Naive thymus-derived CD4-positive, alpha-beta T cell (primary cell): Measurements from ENCODE around the gene ANO6. TPM values are rescaled to one million over a fixed set of nuclear protein-coding genes. Genes with fewer than 3 reads are reported as not detected.
A peak's percentile ranks its signal among the peaks of the same experiment; 100 is the strongest.

Source experiments
- ATAC-seq: fragments of 150-1000 bp; cut with Tn5 transposase; 2 replicates; pipeline ENCODE4 v1.10.0; 2021; ENCODE audit warnings: mild to moderate bottlenecking, moderate library complexity
- CTCF ChIA-PET: fragments of 350-600 bp; sonication (Branson Sonifier 250); formaldehyde crosslinking; loops from one replicate; lab custom pipeline; 2021; ENCODE audit warnings: antibody characterized with exemption; lab: Charles Lee
- POLR2A ChIA-PET: fragments of 350-600 bp; sonication (Branson Sonifier 250); formaldehyde crosslinking; loops from one replicate; lab custom pipeline; 2021; ENCODE audit warnings: antibody characterized with exemption, inconsistent platforms; lab: Charles Lee
- DNase-seq, 9 donors: peaks; one replicate each; pipeline versions ENCODE4 v3.0.0 to v3.0.0-alpha.2; 2020 to 2022; ENCODE audit warnings: mixed read lengths in 1 of 9
- H3K27ac ChIP-seq: one replicate; pipeline ENCODE4 v1.7.0; 2013; ENCODE audit warnings: mild to moderate bottlenecking, low read depth, low read length, moderate library complexity
- H3K27me3 ChIP-seq, 2 donors: one replicate each; pipeline ENCODE4 v1.7.0; 2013; ENCODE audit warnings: low read length in 2 of 2, mild to moderate bottlenecking in 2 of 2, moderate library complexity in 2 of 2; ENCODE audit not compliant: control insufficient read depth in 2 of 2, insufficient read depth in 2 of 2
- H3K36me3 ChIP-seq, 3 experiments: 1 replicate in 2 of 3; 2 replicates in 1 of 3; pipeline ENCODE4 v1.7.0; 2013; ENCODE audit warnings: low read length in 3 of 3, mild to moderate bottlenecking in 3 of 3, moderate library complexity in 1 of 3; ENCODE audit not compliant: insufficient read depth in 3 of 3, control insufficient read depth in 2 of 3
- H3K4me1 ChIP-seq, 2 donors: one replicate each; pipeline ENCODE4 v1.7.0; 2013; ENCODE audit warnings: low read length in 2 of 2, mild to moderate bottlenecking in 2 of 2, moderate library complexity in 1 of 2; ENCODE audit not compliant: control insufficient read depth in 2 of 2, insufficient read depth in 2 of 2
- H3K4me3 ChIP-seq: 2 replicates; pipeline ENCODE4 v1.7.0; 2013; ENCODE audit warnings: mild to moderate bottlenecking, low read length
- H3K9me3 ChIP-seq, 3 experiments: 1 replicate in 2 of 3; 2 replicates in 1 of 3; pipeline ENCODE4 v1.7.0; 2013; ENCODE audit warnings: low read length in 3 of 3; ENCODE audit not compliant: control insufficient read depth in 2 of 3
- H3K27ac Mint-ChIP-seq, 9 donors: one replicate each; pipeline ENCODE4 v1.8.0; 2020 to 2022; ENCODE audit warnings: mixed read lengths in 9 of 9, mild to moderate bottlenecking in 8 of 9, moderate library complexity in 5 of 9, inconsistent platforms in 2 of 9
- H3K27me3 Mint-ChIP-seq, 5 donors: one replicate each; pipeline ENCODE4 v1.8.0; 2021 to 2022; ENCODE audit warnings: mixed read lengths in 5 of 5, mild to moderate bottlenecking in 1 of 5
- H3K36me3 Mint-ChIP-seq, 5 donors: one replicate each; pipeline ENCODE4 v1.8.0; 2020 to 2022; ENCODE audit warnings: mixed read lengths in 5 of 5, mild to moderate bottlenecking in 3 of 5, inconsistent platforms in 1 of 5
- H3K4me1 Mint-ChIP-seq, 7 donors: one replicate each; pipeline ENCODE4 v1.8.0; 2020 to 2022; ENCODE audit warnings: mixed read lengths in 7 of 7, mild to moderate bottlenecking in 3 of 7, inconsistent platforms in 1 of 7
- H3K4me3 Mint-ChIP-seq, 10 donors: one replicate each; pipeline ENCODE4 v1.8.0; 2020 to 2022; ENCODE audit warnings: mild to moderate bottlenecking in 10 of 10, mixed read lengths in 10 of 10, moderate library complexity in 6 of 10, inconsistent platforms in 2 of 10
- H3K9me3 Mint-ChIP-seq, 11 donors: one replicate each; pipeline ENCODE4 v1.8.0; 2020 to 2022; ENCODE audit warnings: mixed read lengths in 11 of 11, mild to moderate bottlenecking in 4 of 11, inconsistent platforms in 1 of 11, moderate library complexity in 1 of 11
- intact Hi-C, 2 donors: fragments of 100-400 bp; cut with micrococcal nuclease; formaldehyde crosslinking; loops; one replicate each; pipeline ENCODE4 v1.15.1; 2023
- polyA plus RNA-seq, 2 donors: library from polyadenylated mRNA; unstranded; fragments of 300-500 nt; fragmentation: Illumina TruSeq; gene quantifications; one replicate each; pipeline ENCODE4 v1.2.3, GENCODE V29; 2021
- total RNA-seq, 6 experiments: library from RNA in 5 of 6; stranded (reverse) in 5 of 6; gene quantifications; 1 replicate in 5 of 6; 2 replicates in 1 of 6; pipeline ENCODE4 v1.2.3 and lab custom pipeline; 2021 to 2026

Gene ANO6
- total and polyA plus RNA-seq, 7 experiments from 2014 or later: 15.1 to 29.7 (median 23.7) TPM

DNA sequence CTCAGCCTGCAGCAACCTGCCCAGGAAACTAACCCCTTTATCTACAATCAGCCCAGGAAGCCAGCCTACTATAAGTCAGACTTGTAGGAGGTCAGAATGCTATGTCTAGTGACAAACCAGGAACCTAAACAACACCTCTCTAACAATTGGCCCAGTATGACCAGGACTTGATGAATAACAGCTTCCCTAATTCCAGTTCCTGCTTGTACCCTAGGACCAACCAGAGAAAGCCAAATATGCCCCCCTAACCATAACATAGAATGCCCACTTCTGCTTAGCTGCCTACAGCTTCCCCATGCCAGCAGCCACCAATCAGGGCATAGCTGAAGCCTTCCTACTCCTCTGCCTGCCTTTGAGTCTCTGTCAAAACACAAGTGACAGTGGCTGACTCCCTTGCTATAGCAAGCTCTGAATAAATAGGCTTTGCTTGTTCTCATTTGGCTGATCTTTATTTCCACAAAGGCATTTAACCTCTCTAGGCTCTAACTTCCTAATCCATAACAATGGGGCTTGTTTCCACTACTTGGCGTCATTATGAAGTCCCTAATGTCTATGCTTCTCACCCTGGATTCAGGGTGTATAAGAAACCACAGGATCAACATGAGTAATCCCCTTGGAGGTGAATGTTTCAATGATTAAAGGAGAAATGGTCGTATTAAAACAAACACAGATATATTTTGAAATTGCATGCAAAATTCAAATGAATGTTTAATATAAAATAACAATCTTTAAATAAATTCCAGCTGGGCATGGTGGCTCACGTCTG, 220.2 kb downstream of the ANO6 start:
- H3K4me1 ChIP-seq: no peaks in the 10 kb centered on the region
- H3K9me3 ChIP-seq: no peaks in the 10 kb centered on the region
- ChIA-PET POLR2A (no interaction called here), CTCF (no interaction called here)
- ATAC-seq (peak; percentile 87), DNase-seq (no peak)
- H3K27ac ChIP-seq: no peak overlapping the region
- H3K27me3 ChIP-seq: no peaks in the 10 kb centered on the region
- no peaks in the 10 kb centered on the region for H3K36me3 ChIP-seq
- Mint-ChIP-seq H3K4me3 (no peak overlapping the region), H3K27me3 (peaks cover 0 to 1% (median 0%) of the 10 kb centered on the region in 5 donors), H3K36me3 (peaks cover 0 to 14% (median 3%) of the 10 kb centered on the region in 5 donors), H3K4me1 (peaks cover 0 to 1% (median 0%) of the 10 kb centered on the region in 7 donors), H3K27ac (no peak overlapping the region), H3K9me3 (peaks cover 0 to 7% (median under 1%) of the 10 kb centered on the region in 11 donors)
- intact Hi-C loops: no loop called here
- H3K4me3 ChIP-seq: no peak overlapping the region

DNA sequence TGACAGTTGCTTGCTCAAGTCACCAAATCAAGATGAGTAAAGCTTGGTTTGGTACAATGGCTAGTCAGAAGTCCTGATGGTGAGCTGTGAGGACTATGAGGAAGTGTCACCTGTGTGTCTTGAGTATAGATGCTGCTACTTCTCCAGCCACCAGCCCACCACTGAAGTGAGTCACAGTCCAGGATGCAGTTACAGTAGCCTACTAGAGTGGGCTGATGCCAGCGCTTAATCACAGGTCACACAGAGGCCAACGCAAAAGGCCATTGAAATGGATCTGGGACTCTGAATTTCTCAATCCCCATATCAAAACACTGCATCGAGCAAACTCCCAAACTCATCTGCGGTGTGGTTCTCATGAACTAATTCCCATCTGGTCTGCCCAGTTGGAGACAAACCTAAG, 223.1 kb downstream of the ANO6 start:
- H3K36me3 Mint-ChIP-seq: peaks cover 0 to 6% (median 4%) of the 10 kb centered on the region in 5 donors
- H3K36me3 ChIP-seq: no peaks in the 10 kb centered on the region
- no peaks in the 10 kb centered on the region for H3K4me1 ChIP-seq
- ATAC-seq (no peak), DNase-seq (no peak)
- POLR2A ChIA-PET: no interaction called here
- no peak overlapping the region for H3K27ac Mint-ChIP-seq
- no peaks in the 10 kb centered on the region for H3K27me3 ChIP-seq
- H3K9me3 ChIP-seq: no peaks in the 10 kb centered on the region
- H3K27ac ChIP-seq: no peak overlapping the region
- H3K27me3 Mint-ChIP-seq: peaks cover 0 to 11% (median 0%) of the 10 kb centered on the region in 5 donors
- CTCF ChIA-PET: no interaction called here
- no peak overlapping the region for H3K4me3 ChIP-seq
- no peak overlapping the region for H3K4me3 Mint-ChIP-seq
- H3K9me3 Mint-ChIP-seq: peaks cover 0 to 26% (median 12%) of the 10 kb centered on the region in 11 donors
- H3K4me1 Mint-ChIP-seq: peaks cover 0 to 1% (median 0%) of the 10 kb centered on the region in 7 donors
- intact Hi-C loops: no loop called here

DNA sequence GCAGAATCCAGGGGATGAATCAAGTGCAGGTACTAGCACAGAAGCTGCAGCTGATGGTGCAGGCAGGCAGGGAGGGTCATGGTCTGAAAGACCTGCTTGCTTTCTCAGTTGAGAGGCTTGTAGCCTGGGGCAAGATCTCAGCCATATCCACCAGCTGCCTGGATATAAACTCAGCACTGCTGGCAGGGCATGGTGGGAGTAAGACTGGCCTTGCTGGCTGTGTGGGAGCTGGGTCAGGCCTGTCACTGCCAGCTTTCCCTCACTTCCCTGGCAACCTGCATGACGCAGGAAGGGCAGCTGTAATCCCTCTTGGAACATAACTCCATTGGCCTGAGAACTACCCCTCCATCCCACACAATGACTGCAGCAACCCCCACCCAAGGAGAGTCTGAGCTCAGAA, 230.1 kb downstream of the ANO6 start:
- ATAC-seq (no peak), DNase-seq (no peak)
- no peaks in the 10 kb centered on the region for H3K4me1 Mint-ChIP-seq
- no peaks in the 10 kb centered on the region for H3K4me1 ChIP-seq
- peaks cover 0 to 14% (median 9%) of the 10 kb centered on the region in 5 donors for H3K36me3 Mint-ChIP-seq
- ChIA-PET POLR2A (no interaction called here), CTCF (no interaction called here)
- intact Hi-C loops: no loop called here
- H3K27ac Mint-ChIP-seq: no peak overlapping the region
- H3K9me3 ChIP-seq: no peaks in the 10 kb centered on the region
- H3K9me3 Mint-ChIP-seq: peaks cover 9 to 72% (median 37%) of the 10 kb centered on the region in 11 donors
- H3K4me3 ChIP-seq: no peak overlapping the region
- peaks cover 7 to 42% (median 25%) of the 10 kb centered on the region in 5 donors for H3K27me3 Mint-ChIP-seq
- no peak overlapping the region for H3K27ac ChIP-seq
- no peaks in the 10 kb centered on the region for H3K27me3 ChIP-seq
- no peaks in the 10 kb centered on the region for H3K36me3 ChIP-seq
- H3K4me3 Mint-ChIP-seq: no peak overlapping the region

DNA sequence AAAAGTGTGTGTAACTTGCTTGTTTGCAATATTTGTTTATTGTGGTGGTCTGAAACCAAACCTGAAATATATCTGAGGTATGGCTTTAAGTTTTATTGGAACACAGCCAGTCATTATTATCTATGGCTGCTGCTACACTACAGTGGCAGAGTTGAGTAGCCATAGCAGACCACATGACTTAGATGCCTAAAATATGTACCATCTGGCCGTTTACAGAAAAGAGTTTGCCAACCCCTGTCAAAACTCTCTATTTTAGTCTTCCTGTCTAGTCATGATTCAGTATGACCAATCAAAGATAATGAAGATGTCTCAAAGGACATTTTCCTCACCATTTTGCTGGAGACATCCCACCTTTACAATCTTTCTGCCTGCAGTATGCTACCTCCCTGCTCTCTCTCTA, 242.3 kb downstream of the ANO6 start:
- intact Hi-C loops: no loop called here
- H3K27me3 ChIP-seq: no peaks in the 10 kb centered on the region

DNA sequence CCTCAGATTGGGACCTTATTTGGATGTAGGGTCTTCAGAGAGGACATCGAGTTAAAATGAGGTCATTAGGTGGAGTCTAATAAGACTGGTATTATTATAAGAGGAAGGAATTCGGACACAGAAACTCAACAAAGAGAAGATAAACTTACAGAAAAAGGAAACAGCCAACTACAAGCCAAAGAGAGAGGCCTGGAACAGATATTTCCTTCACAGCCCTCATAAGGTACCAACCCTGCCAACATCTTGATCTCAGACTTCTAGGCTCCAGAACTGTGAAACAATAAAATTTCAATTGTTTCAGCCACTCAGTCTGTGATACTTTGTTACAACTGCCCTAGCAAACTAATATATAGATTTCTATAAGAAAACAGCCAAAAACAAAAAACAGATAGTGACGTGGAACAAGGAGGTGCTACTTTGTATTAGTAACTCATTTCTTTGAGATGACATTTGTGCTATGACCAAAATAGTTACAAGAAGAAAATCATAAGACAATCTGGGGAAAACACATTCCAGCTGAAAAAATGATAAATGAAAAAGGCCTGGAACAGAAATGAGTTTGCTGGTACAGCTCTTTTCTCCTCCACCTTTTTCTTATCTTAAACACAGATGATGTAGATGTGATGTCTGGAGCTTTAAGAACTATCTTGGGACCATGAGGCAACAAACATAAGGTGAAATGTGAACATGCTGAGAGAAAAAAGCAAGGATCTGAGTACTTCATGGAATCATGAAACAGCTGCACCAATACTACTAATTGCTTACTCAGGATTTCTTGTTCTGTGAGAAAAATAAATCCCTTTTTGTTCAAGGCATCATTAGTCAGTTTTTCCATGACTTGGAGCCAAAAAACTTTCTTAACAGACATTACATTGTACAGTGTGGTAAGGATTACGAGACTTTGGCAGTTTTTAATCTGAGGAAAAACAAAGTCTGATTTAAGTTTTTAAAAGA, 243.2 kb downstream of the ANO6 start:
- Histone ChIP-seq H3K27me3 (no peaks in the 10 kb centered on the region), H3K9me3 (no peaks in the 10 kb centered on the region), H3K4me1 (no peaks in the 10 kb centered on the region), H3K4me3 (no peak overlapping the region), H3K36me3 (no peaks in the 10 kb centered on the region), H3K27ac (no peak overlapping the region)
- no peak for ATAC-seq
- DNase-seq: no peak
- ChIA-PET POLR2A (no interaction called here), CTCF (no interaction called here)
- H3K9me3 Mint-ChIP-seq: no peaks in the 10 kb centered on the region
- no peak overlapping the region for H3K4me3 Mint-ChIP-seq
- H3K4me1 Mint-ChIP-seq: no peaks in the 10 kb centered on the region
- peaks cover 8 to 18% (median 12%) of the 10 kb centered on the region in 5 donors for H3K27me3 Mint-ChIP-seq
- intact Hi-C loops: no loop called here
- no peak overlapping the region for H3K27ac Mint-ChIP-seq
- H3K36me3 Mint-ChIP-seq: no peaks in the 10 kb centered on the region

More for the DNA sequence above, 242.3 kb downstream of the ANO6 start:
- peaks cover 8 to 18% (median 12%) of the 10 kb centered on the region in 5 donors for H3K27me3 Mint-ChIP-seq
- CTCF ChIA-PET: no interaction called here
- no peak overlapping the region for H3K27ac ChIP-seq
- ATAC-seq (no peak), DNase-seq (no peak)
- no peaks in the 10 kb centered on the region for H3K9me3 Mint-ChIP-seq
- H3K36me3 Mint-ChIP-seq: no peaks in the 10 kb centered on the region
- H3K36me3 ChIP-seq: no peaks in the 10 kb centered on the region
- H3K4me3 Mint-ChIP-seq: no peak overlapping the region
- POLR2A ChIA-PET: no interaction called here
- H3K4me1 ChIP-seq: no peaks in the 10 kb centered on the region
- no peaks in the 10 kb centered on the region for H3K4me1 Mint-ChIP-seq
- no peak overlapping the region for H3K27ac Mint-ChIP-seq
- no peaks in the 10 kb centered on the region for H3K9me3 ChIP-seq
- no peak overlapping the region for H3K4me3 ChIP-seq

DNA sequence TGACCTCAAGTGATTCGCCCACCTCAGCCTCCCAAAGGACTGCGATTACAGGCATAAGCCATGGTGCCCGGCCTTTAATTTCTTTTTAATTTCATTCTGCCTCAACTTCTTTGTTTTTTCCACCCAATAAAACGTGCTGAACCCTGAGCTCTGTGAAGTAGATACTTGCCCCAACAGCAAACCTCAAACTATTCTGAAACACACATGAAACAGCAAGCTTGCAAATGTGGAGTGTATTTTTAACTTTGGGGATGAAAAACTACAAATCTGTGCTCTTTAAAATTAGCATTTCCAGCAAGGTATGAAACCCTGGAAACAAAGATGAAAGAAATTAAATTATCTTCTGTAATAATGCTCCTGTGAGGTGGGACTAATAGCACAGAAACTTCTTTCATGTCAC, 246.6 kb downstream of the ANO6 start:
- Histone ChIP-seq H3K27ac (no peak overlapping the region), H3K9me3 (no peaks in the 10 kb centered on the region), H3K27me3 (no peaks in the 10 kb centered on the region), H3K4me1 (no peaks in the 10 kb centered on the region), H3K4me3 (no peak overlapping the region), H3K36me3 (no peaks in the 10 kb centered on the region)
- no peaks in the 10 kb centered on the region for H3K4me1 Mint-ChIP-seq
- no peak for ATAC-seq
- DNase-seq: no peak
- no peaks in the 10 kb centered on the region for H3K36me3 Mint-ChIP-seq
- intact Hi-C loops: no loop called here
- H3K4me3 Mint-ChIP-seq: no peak overlapping the region
- H3K9me3 Mint-ChIP-seq: no peaks in the 10 kb centered on the region
- no peak overlapping the region for H3K27ac Mint-ChIP-seq
- ChIA-PET POLR2A (no interaction called here), CTCF (interaction anchor here (0.7 kb wide), 1 partner anchor 83 kb away, joined by 3 read pairs; no protein-coding TSS in a partner anchor)
- H3K27me3 Mint-ChIP-seq: peaks cover 8 to 18% (median 14%) of the 10 kb centered on the region in 5 donors
